Ascending aorta (tissue), 2 donors: ENCODE results near the gene PLG. TPM values are rescaled to one million over a fixed set of nuclear protein-coding genes. Genes with fewer than 3 reads are reported as not detected.

Experiments used
- DNase-seq, 2 donors: peaks; one replicate each; pipeline ENCODE4 v3.0.0-alpha.2; 2019; ENCODE audit warnings: low spot score in 2 of 2
- H3K27ac ChIP-seq, 2 donors: fragments of 200-600 bp; sonication (generic); one replicate each; pipeline ENCODE4 v1.5.1; 2016 to 2017; ENCODE audit warnings: mild to moderate bottlenecking in 1 of 2
- H3K27me3 ChIP-seq: fragments of 200-600 bp; sonication (generic); one replicate; pipeline ENCODE4 v1.5.1; 2017
- H3K36me3 ChIP-seq, 2 donors: fragments of 200-600 bp; sonication (generic); one replicate each; pipeline ENCODE4 v1.5.1; 2016
- H3K4me1 ChIP-seq, 2 donors: fragments of 200-600 bp; sonication (generic); one replicate each; pipeline ENCODE4 v1.5.1; 2016 to 2017; ENCODE audit warnings: mild to moderate bottlenecking in 1 of 2
- H3K4me3 ChIP-seq, 2 donors: fragments of 200-600 bp; sonication (generic); one replicate each; pipeline ENCODE4 v1.5.1; 2016 to 2017; ENCODE audit warnings: mild to moderate bottlenecking in 1 of 2
- H3K9me3 ChIP-seq, 2 donors: fragments of 200-600 bp; sonication (generic); one replicate each; pipeline ENCODE4 v1.5.1; 2016
- CTCF ChIP-seq, 3 experiments: fragments of 200-600 bp in 2 of 3; fragments of 450-650 bp in 1 of 3; sonication (generic) in 2 of 3; IDR thresholded peaks; one replicate each; pipeline ENCODE4 v1.5.1; 2016 to 2019; ENCODE audit warnings: antibody characterized with exemption in 3 of 3, mild to moderate bottlenecking in 1 of 3, moderate library complexity in 1 of 3
- intact Hi-C: fragments of 100-400 bp; cut with DNase I; formaldehyde crosslinking; loops from one replicate; pipeline ENCODE4 v1.15.1; 2023
- total RNA-seq: library from RNA; depleted of rRNA; stranded (reverse); fragments of >200 nt; gene quantifications from one replicate; pipeline ENCODE4 v1.1.0, GENCODE V29; 2016

PLG gene
- total RNA-seq, 1 donor from 2014 or later, result 10.7 TPM

- H3K9me3 ChIP-seq, result no peaks in the 10 kb centered on the region
- no peak for DNase-seq
- no peaks in the 10 kb centered on the region for H3K36me3 ChIP-seq
- no peak overlapping the region for H3K27ac ChIP-seq
- H3K27me3 ChIP-seq, result no peaks in the 10 kb centered on the region
- no peaks in the 10 kb centered on the region for H3K4me1 ChIP-seq
- TF ChIP-seq CTCF (IDR thresholded peaks at IDR 0.05), result no peak
- H3K4me3 ChIP-seq, result no peak overlapping the region
- intact Hi-C loops, result no loop called here
Observed at GRCh38 chr6:160755165-160755564, 53.1 kb downstream of the PLG start.

- no peak for DNase-seq
Observed at GRCh38 chr6:160756021-160756420, 54.0 kb downstream of the PLG start.

GRCh38 chr6:160756871-160757270 is 54.8 kb downstream of the PLG start:
- Histone ChIP-seq H3K4me1 (no peaks in the 10 kb centered on the region), H3K9me3 (no peaks in the 10 kb centered on the region), H3K27me3 (no peaks in the 10 kb centered on the region), H3K4me3 (no peak overlapping the region), H3K36me3 (no peaks in the 10 kb centered on the region), H3K27ac (no peak overlapping the region)
- DNase-seq, result no peak
- TF ChIP-seq CTCF (IDR thresholded peaks at IDR 0.05), result no peak
- intact Hi-C loops, result no loop called here

More at GRCh38 chr6:160756021-160756420, 54.0 kb downstream of the PLG start:
- TF ChIP-seq CTCF (IDR thresholded peaks at IDR 0.05), result no peak
- Histone ChIP-seq H3K27ac (no peak overlapping the region), H3K36me3 (no peaks in the 10 kb centered on the region), H3K4me1 (no peaks in the 10 kb centered on the region), H3K4me3 (no peak overlapping the region), H3K9me3 (no peaks in the 10 kb centered on the region), H3K27me3 (no peaks in the 10 kb centered on the region)
- intact Hi-C loops, result no loop called here

GRCh38 chr6:160764847-160765246 is 62.8 kb downstream of the PLG start:
- Histone ChIP-seq H3K4me1 (peaks cover 0 to 2% of the 10 kb centered on the region in 2 donors), H3K9me3 (no peaks in the 10 kb centered on the region), H3K27me3 (no peaks in the 10 kb centered on the region), H3K27ac (no peak overlapping the region), H3K36me3 (no peaks in the 10 kb centered on the region), H3K4me3 (no peak overlapping the region)
- intact Hi-C loops, result no loop called here
- no peak for TF ChIP-seq CTCF (IDR thresholded peaks at IDR 0.05)
- DNase-seq, result no peak

GRCh38 chr6:160765412-160765811 is 63.4 kb downstream of the PLG start:
- intact Hi-C loops, result no loop called here

More at GRCh38 chr6:160765412-160765811, 63.4 kb downstream of the PLG start:
- no peaks in the 10 kb centered on the region for H3K27me3 ChIP-seq
- DNase-seq, result no peak
- peaks cover 0 to 2% of the 10 kb centered on the region in 2 donors for H3K4me1 ChIP-seq
- H3K36me3 ChIP-seq, result no peaks in the 10 kb centered on the region
- TF ChIP-seq CTCF (IDR thresholded peaks at IDR 0.05), result no peak
- no peak overlapping the region for H3K4me3 ChIP-seq
- H3K27ac ChIP-seq, result no peak overlapping the region
- no peaks in the 10 kb centered on the region for H3K9me3 ChIP-seq
